SU-DHL-6 (cell line): ENCODE data around the gene GPC3.

Source experiments
- H2AFZ ChIP-seq: fragments of 200-600 bp; sonication (generic); 2 replicates; pipeline ENCODE4 v1.6.1; 2014; ENCODE audit warnings: low read depth, mild to moderate bottlenecking, moderate library complexity, mixed read lengths, antibody characterized with exemption, low read length; ENCODE audit not compliant: severe bottlenecking
- H3F3A ChIP-seq: fragments of 200-600 bp; shearing (Covaris generic); 2 replicates; pipeline ENCODE4 v1.6.0; 2016; ENCODE audit warnings: antibody characterized with exemption, mild to moderate bottlenecking; ENCODE audit not compliant: insufficient read depth
- H3K27ac ChIP-seq: fragments of 200-600 bp; sonication (generic); 2 replicates; pipeline ENCODE4 v1.5.1; 2016; ENCODE audit warnings: low read depth, mild to moderate bottlenecking, low read length, moderate library complexity, mixed read lengths
- H3K27me3 ChIP-seq: fragments of 200-600 bp; sonication (generic), shearing (Covaris generic); 2 replicates; pipeline ENCODE4 v1.6.0; 2014; ENCODE audit warnings: mild to moderate bottlenecking, low read length
- H3K36me3 ChIP-seq: fragments of 200-600 bp; sonication (generic); 2 replicates; pipeline ENCODE4 v1.6.1; 2014; ENCODE audit warnings: mild to moderate bottlenecking, low read length, mixed read lengths
- H3K4me2 ChIP-seq: fragments of 300-600, 200-600 bp; shearing (Covaris generic), sonication (generic); 2 replicates; pipeline ENCODE4 v1.6.0; 2014; ENCODE audit warnings: low read length, low read depth, mild to moderate bottlenecking; ENCODE audit not compliant: poor library complexity, severe bottlenecking
- H3K4me3 ChIP-seq: fragments of 200-600 bp; sonication (generic); 2 replicates; pipeline ENCODE4 v1.5.1; 2014; ENCODE audit warnings: antibody characterized with exemption, low read length, mild to moderate bottlenecking, mixed read lengths; ENCODE audit not compliant: insufficient read depth, poor library complexity, severe bottlenecking
- H3K79me2 ChIP-seq: fragments of 200-600 bp; sonication (generic); 2 replicates; pipeline ENCODE4 v1.6.1; 2014; ENCODE audit warnings: mild to moderate bottlenecking, low read length, moderate library complexity; ENCODE audit not compliant: insufficient read depth
- H3K9ac ChIP-seq: fragments of 200-600 bp; sonication (generic); 2 replicates; pipeline ENCODE4 v1.7.0; 2014; ENCODE audit warnings: mild to moderate bottlenecking, low read length
- H3K9me2 ChIP-seq: fragments of 200-600 bp; sonication (generic); replicated peaks from 2 replicates; pipeline ENCODE4 v1.6.1; 2014; ENCODE audit warnings: low read length; ENCODE audit not compliant: insufficient read depth
- H3K9me3 ChIP-seq: fragments of 200-600 bp; sonication (generic); 2 replicates; pipeline ENCODE4 v1.6.1; 2014; ENCODE audit warnings: low read length, mixed read lengths; ENCODE audit not compliant: insufficient read depth
- H4K20me1 ChIP-seq: fragments of 200-600 bp; sonication (generic); 2 replicates; pipeline ENCODE4 v1.6.1; 2014; ENCODE audit warnings: low read depth, mild to moderate bottlenecking, antibody characterized with exemption, low read length, moderate library complexity, mixed read lengths
- EZH2phosphoT487 ChIP-seq: fragments of 200-600 bp; sonication (generic), shearing (Covaris generic); conservative IDR thresholded peaks from 2 replicates; pipeline ENCODE4 v1.6.1; 2018; ENCODE audit warnings: mild to moderate bottlenecking, antibody characterized with exemption, low read length, moderate library complexity, mixed read lengths
- TF ChIP-seq, protein P1 (sequence below): fragments of 200-600 bp; sonication (generic); IDR thresholded peaks from one replicate; pipeline ENCODE4 v1.5.1; 2017; ENCODE audit warnings: antibody characterized with exemption, mild to moderate bottlenecking, low read length, moderate library complexity; ENCODE audit not compliant: insufficient read depth, poor library complexity, severe bottlenecking

Gene GPC3

DNA sequence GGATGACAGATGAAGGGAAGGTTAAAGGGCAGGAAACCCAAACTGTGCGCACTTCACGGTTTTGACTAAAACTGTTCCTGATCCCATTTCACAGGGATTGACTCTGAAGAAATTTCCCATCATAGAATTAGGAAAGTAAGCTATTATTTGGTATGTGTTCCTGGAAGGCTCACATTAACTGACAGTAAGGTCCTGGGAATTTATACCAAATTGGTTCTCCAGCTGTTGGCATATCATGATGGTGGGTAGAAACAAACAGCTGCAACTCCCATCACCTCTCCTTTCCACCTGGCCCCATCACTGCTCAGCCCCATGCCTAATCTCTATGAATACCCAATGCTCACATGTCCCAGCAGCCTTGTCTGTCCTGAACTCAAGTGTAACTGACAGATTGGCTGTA lies 121.2 kb downstream of the GPC3 start:
- H3K4me3 ChIP-seq: no peak overlapping the region
- H3K79me2 ChIP-seq: no peaks in the 10 kb centered on the region
- no peak overlapping the region for H3K27ac ChIP-seq

DNA sequence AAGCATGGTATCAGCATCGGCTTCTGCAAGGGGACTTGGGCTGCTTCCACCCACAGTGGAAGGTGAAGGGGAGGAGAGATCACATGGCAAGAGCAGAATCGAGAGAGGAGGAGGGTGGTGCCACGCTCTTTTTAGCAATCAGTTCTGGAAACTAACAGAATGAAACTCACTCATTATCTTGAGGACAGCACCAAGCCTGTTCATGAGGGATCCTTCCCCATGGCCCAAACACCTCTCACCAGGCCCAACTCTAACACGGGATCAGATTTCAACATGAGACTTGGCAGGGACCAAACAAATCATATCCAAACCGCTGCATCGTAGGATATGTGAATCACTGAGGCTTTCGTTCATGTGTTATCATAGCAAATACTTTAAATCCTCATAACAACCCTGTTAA lies 125.5 kb downstream of the GPC3 start:
- H3K4me3 ChIP-seq: no peak overlapping the region
- H3K27me3 ChIP-seq: no peaks in the 10 kb centered on the region
- H3K79me2 ChIP-seq: no peaks in the 10 kb centered on the region
- H3K4me2 ChIP-seq: no peak overlapping the region
- H4K20me1 ChIP-seq: no peaks in the 10 kb centered on the region
- H3K9ac ChIP-seq: no peak overlapping the region
- no peak overlapping the region for H3K27ac ChIP-seq
- no peaks in the 10 kb centered on the region for H3K9me2 ChIP-seq
- TF ChIP-seq EZH2phosphoT487: no peak
- TF ChIP-seq, protein P1, sequence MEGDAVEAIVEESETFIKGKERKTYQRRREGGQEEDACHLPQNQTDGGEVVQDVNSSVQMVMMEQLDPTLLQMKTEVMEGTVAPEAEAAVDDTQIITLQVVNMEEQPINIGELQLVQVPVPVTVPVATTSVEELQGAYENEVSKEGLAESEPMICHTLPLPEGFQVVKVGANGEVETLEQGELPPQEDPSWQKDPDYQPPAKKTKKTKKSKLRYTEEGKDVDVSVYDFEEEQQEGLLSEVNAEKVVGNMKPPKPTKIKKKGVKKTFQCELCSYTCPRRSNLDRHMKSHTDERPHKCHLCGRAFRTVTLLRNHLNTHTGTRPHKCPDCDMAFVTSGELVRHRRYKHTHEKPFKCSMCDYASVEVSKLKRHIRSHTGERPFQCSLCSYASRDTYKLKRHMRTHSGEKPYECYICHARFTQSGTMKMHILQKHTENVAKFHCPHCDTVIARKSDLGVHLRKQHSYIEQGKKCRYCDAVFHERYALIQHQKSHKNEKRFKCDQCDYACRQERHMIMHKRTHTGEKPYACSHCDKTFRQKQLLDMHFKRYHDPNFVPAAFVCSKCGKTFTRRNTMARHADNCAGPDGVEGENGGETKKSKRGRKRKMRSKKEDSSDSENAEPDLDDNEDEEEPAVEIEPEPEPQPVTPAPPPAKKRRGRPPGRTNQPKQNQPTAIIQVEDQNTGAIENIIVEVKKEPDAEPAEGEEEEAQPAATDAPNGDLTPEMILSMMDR: no peak
- H3K9me3 ChIP-seq: no peaks in the 10 kb centered on the region
- H3F3A ChIP-seq: no peaks in the 10 kb centered on the region
- no peaks in the 10 kb centered on the region for H3K36me3 ChIP-seq
- H2AFZ ChIP-seq: no peak overlapping the region

More for the DNA sequence above, 121.2 kb downstream of the GPC3 start:
- H3K36me3 ChIP-seq: no peaks in the 10 kb centered on the region
- no peak overlapping the region for H3K4me2 ChIP-seq
- no peaks in the 10 kb centered on the region for H3K9me3 ChIP-seq
- H3K27me3 ChIP-seq: no peaks in the 10 kb centered on the region
- H3F3A ChIP-seq: no peaks in the 10 kb centered on the region
- no peak for TF ChIP-seq EZH2phosphoT487
- TF ChIP-seq, protein P1: no peak
- no peaks in the 10 kb centered on the region for H3K9me2 ChIP-seq
- H2AFZ ChIP-seq: no peak overlapping the region
- H3K9ac ChIP-seq: no peak overlapping the region
- no peaks in the 10 kb centered on the region for H4K20me1 ChIP-seq

DNA sequence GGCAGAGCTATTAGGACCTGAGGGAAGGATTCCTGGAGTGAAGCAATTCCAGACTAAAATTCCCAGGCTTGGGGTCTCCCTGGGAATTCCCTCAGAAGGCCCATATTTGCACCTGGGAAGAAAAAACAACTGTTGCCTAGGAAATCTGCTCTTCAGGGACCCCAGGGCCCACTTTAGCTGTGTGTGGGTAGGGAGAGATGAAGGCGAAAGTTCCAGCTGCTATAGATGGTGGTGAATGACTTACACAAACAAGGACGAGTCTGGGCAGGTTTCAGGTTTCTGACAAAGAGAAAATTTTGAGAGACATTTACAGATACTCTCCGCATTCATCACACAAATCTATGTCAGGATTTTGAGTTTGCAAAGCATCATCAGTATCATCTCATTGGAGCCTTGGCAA lies 126.1 kb downstream of the GPC3 start:
- no peaks in the 10 kb centered on the region for H3K9me3 ChIP-seq

More for the DNA sequence above, 126.1 kb downstream of the GPC3 start:
- Histone ChIP-seq H3F3A (no peaks in the 10 kb centered on the region), H4K20me1 (no peaks in the 10 kb centered on the region), H3K9me2 (no peaks in the 10 kb centered on the region), H2AFZ (no peak overlapping the region), H3K4me3 (no peak overlapping the region), H3K4me2 (no peak overlapping the region), H3K79me2 (no peaks in the 10 kb centered on the region), H3K9ac (no peak overlapping the region), H3K27ac (no peak overlapping the region), H3K36me3 (no peaks in the 10 kb centered on the region), H3K27me3 (no peaks in the 10 kb centered on the region)
- TF ChIP-seq, protein P1: no peak
- TF ChIP-seq EZH2phosphoT487: no peak
